Ovary (tissue), 3 donors: Measurements from ENCODE around the gene ZNF74.

Experiments used
- EP300 ChIP-seq: sonication (generic); formaldehyde crosslinking; IDR thresholded peaks from one replicate; pipeline ENCODE4 v1.6.1; 2017; ENCODE audit warnings: antibody characterized with exemption
- TF ChIP-seq, protein P1 (sequence below), 3 donors: fragments of 450-650 bp in 2 of 3; fragments of 200-600 bp in 1 of 3; IDR thresholded peaks; one replicate each; pipeline versions ENCODE4 v1.5.1 to v1.8.0; 2016 to 2022; ENCODE audit warnings: antibody characterized with exemption in 3 of 3, mild to moderate bottlenecking in 1 of 3
- donor health status: DM: no; HTN: no; CAD: no.

DNA sequence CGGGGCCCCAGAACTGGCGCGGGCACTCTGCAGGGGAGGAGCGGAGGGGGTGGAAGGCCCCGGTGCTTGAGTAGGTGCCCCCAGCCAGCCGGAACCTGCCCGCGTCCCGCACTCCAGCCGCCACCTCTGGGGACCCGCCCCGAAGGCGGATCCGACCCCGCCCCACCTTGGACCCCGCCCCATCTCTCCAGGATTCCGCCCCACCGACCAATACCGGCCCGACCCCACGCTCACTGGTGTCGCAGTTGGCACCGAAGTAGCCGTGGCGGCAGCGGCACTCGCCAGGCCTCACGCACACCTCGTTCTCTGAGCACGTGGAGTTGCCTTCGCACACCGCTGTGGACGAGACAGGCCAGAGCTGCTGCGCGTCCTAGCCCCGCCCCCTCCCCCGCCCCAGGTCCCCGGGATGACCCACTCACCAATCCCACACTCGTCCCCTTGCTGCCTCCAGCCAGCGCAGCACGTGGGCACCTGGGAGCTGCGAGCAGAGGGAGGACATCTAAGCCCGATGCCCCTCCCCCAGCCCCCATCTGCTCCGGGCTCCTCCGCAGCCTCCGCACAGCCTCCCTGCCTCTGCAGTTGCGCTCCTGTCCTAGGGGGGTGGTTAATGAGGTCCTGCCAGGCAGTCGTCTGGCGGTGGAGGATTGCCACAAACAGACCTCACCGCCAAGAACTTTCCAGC is 37.7 kb downstream of the ZNF74 start:
- TF ChIP-seq, protein P1, sequence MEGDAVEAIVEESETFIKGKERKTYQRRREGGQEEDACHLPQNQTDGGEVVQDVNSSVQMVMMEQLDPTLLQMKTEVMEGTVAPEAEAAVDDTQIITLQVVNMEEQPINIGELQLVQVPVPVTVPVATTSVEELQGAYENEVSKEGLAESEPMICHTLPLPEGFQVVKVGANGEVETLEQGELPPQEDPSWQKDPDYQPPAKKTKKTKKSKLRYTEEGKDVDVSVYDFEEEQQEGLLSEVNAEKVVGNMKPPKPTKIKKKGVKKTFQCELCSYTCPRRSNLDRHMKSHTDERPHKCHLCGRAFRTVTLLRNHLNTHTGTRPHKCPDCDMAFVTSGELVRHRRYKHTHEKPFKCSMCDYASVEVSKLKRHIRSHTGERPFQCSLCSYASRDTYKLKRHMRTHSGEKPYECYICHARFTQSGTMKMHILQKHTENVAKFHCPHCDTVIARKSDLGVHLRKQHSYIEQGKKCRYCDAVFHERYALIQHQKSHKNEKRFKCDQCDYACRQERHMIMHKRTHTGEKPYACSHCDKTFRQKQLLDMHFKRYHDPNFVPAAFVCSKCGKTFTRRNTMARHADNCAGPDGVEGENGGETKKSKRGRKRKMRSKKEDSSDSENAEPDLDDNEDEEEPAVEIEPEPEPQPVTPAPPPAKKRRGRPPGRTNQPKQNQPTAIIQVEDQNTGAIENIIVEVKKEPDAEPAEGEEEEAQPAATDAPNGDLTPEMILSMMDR (IDR thresholded peaks at IDR 0.05), result no peak
- no peak for TF ChIP-seq EP300
